SK-N-SH (cell line): ENCODE measurements around the gene ZIC3.

Experiments used
- CTCF ChIP-seq: fragments of 200-600 bp; sonication (generic); IDR thresholded peaks from 2 replicates; pipeline ENCODE4 v1.6.1; 2017; ENCODE audit warnings: antibody characterized with exemption, mild to moderate bottlenecking, moderate library complexity
- EZH2phosphoT487 ChIP-seq: fragments of 200-600 bp; sonication (generic); IDR thresholded peaks from 2 replicates; pipeline ENCODE4 v1.6.1; 2017; ENCODE audit warnings: low read depth, mixed run types, mild to moderate bottlenecking, antibody characterized with exemption, moderate library complexity, borderline replicate concordance
- JUND ChIP-seq: IDR thresholded peaks from 2 replicates; pipeline ENCODE4 v1.4.0; 2012
- POLR2AphosphoS5 ChIP-seq: IDR thresholded peaks from 2 replicates; pipeline ENCODE4 v1.6.1; 2012; ENCODE audit warnings: low read depth, low read length
- RCOR1 ChIP-seq: fragments of 150-350 bp; IDR thresholded peaks from 2 replicates; pipeline ENCODE4 v1.6.1; 2017; ENCODE audit warnings: antibody characterized with exemption, low read length
- REST ChIP-seq: IDR thresholded peaks from 2 replicates; pipeline ENCODE4 v1.6.1; 2012; ENCODE audit warnings: mild to moderate bottlenecking, low read depth, low read length, moderate library complexity
- RFX5 ChIP-seq: IDR thresholded peaks from 2 replicates; pipeline ENCODE4 v1.6.1; 2012; ENCODE audit warnings: mild to moderate bottlenecking, improper control_type of control experiment, low read length
- SMC3 ChIP-seq: IDR thresholded peaks from 2 replicates; pipeline ENCODE4 v1.6.1; 2012; ENCODE audit warnings: low read depth, low read length, improper control_type of control experiment
- USF2 ChIP-seq: fragments of 150-350 bp; IDR thresholded peaks from 2 replicates; pipeline ENCODE4 v1.6.1; 2017; ENCODE audit warnings: antibody characterized with exemption, low read length, low read depth, borderline replicate concordance

GRCh38 chrX:137519459-137519858 lies 46.5 kb upstream of the ZIC3 start:
- no peak for TF ChIP-seq EZH2phosphoT487
- no peak for TF ChIP-seq POLR2AphosphoS5
- TF ChIP-seq USF2, result no peak
- TF ChIP-seq REST, result no peak
- no peak for TF ChIP-seq JUND
- no peak for TF ChIP-seq RCOR1
- no peak for TF ChIP-seq SMC3
- TF ChIP-seq CTCF, result no peak
- TF ChIP-seq RFX5, result no peak
